ENCODE measurements around the gene ZNF653. TPM values are rescaled to one million over a fixed set of nuclear protein-coding genes. Genes with fewer than 3 reads are reported as not detected.

ZNF653 gene
- total and polyA plus RNA-seq, 2 of the 8 experiments (the other 6 are each of a cell fraction or from before 2014, with no cell fraction given), result 7.0 to 7.9 TPM

- H4K5ac ChIP-seq (ENCODE audit: insufficient read length, low read depth, low read length), result no peak overlapping the region
- H3K14ac ChIP-seq (ENCODE audit: insufficient read length), result no peak overlapping the region
- no peak overlapping the region for H2BK120ac ChIP-seq (replicated peaks; ENCODE audit: low read depth, low read length)
- H2AFZ ChIP-seq (ENCODE audit: low read length), result no peak overlapping the region
- no peaks in the 10 kb centered on the region for H3K79me1 ChIP-seq (ENCODE audit: low read depth, low read length)
- peak overlapping the region; percentile 99; the same call in 1 of the 2 replicates for H2BK12ac ChIP-seq (ENCODE audit: low read depth, low read length)
- peaks cover 6 to 22% (median 17%) of the 10 kb centered on the region in 4 experiments; a peak in 5 of 8 replicates for H3K36me3 ChIP-seq (ENCODE audit: control insufficient read depth in 2 of 4, insufficient read depth in 4 of 4, low read length in 3 of 4)
- no peak overlapping the region; the same call in 1 of the 2 replicates for H4K8ac ChIP-seq (ENCODE audit: extremely low read depth, insufficient read depth, low read length)
- H3K4me2 ChIP-seq (ENCODE audit: insufficient read depth in 1 of 2, low read depth in 2 of 2, low read length in 2 of 2), result no peak overlapping the region
- DNase-seq (ENCODE audit: low read depth in 1 of 2, low spot score in 2 of 2) (no peak), FAIRE-seq (no peak)
- peak overlapping the region; percentile 97 for H2BK5ac ChIP-seq (ENCODE audit: low read depth, low read length)
- H2BK20ac ChIP-seq (ENCODE audit: low read length), result 0 out of 2 replicates have a peak overlapping the region, but pooled peaks have one; percentile 91
- H4K20me1 ChIP-seq (replicated peaks in 1 of 2; ENCODE audit: control insufficient read depth in 1 of 2, insufficient read depth in 2 of 2, low read length in 2 of 2), result peaks cover 0 to 4% of the 10 kb centered on the region in 2 experiments
- no peak overlapping the region for H3K56ac ChIP-seq (replicated peaks; ENCODE audit: insufficient read length, low read depth, low read length)
- H3K4ac ChIP-seq (replicated peaks; ENCODE audit: insufficient read length, low read depth, low read length), result no peak overlapping the region
- no peak overlapping the region for H3K27ac ChIP-seq (ENCODE audit: low read depth, low read length)
- 78% methylated on average over 30 of the region's 33 CpGs; no CpG with 5 or more reads in 1 of the 2 experiments for WGBS, 2 experiments (ENCODE audit: extremely low coverage in 1 of 2, insufficient coverage in 1 of 2, insufficient read length in 1 of 2, insufficient replicate concordance in 2 of 2, low coverage in 1 of 2, low lambda C conversion rate in 2 of 2, missing lambda C conversion rate in 1 of 2)
- H3K18ac ChIP-seq (ENCODE audit: extremely low read depth, low read length), result peak overlapping the region; percentile 34; the same call in 1 of the 2 replicates
- no peak overlapping the region for H3K9ac ChIP-seq (replicated peaks in 1 of 4; ENCODE audit: extremely low read depth in 1 of 4, low read depth in 3 of 4, low read length in 3 of 4)
- H4K91ac ChIP-seq (replicated peaks; ENCODE audit: insufficient read length, low read length), result peak overlapping the region; percentile 96
- H3K79me2 ChIP-seq (ENCODE audit: control insufficient read depth in 1 of 2, insufficient read depth in 2 of 2, low read length in 2 of 2), result no peaks in the 10 kb centered on the region
- ChIA-PET CTCF (ENCODE audit: partially characterized antibody) (interaction anchor here (0.6 to 2.3 kb wide), 20 partner anchors 10 to 301 kb away, joined by 3 to 22 read pairs (median 4); partner anchors contain the start of genes ELAVL3, EPOR and ODAD3), POLR2A (ENCODE audit: partially characterized antibody) (interaction anchor here (0.6 to 2.7 kb wide), 12 partner anchors 10 to 931 kb away, joined by 3 to 14 read pairs (median 4); partner anchors contain the start of genes ELAVL3, ODAD3, PRKCSH and RGL3)
- H3K4me3 ChIP-seq (ENCODE audit: extremely low read depth in 1 of 4, insufficient read depth in 2 of 4, low read depth in 3 of 4, low read length in 4 of 4), result peak overlapping the region in 1 of 4 experiments; percentile 36; a peak in 1 of 8 replicates
- H3K27me3 ChIP-seq (replicated peaks in 1 of 4; ENCODE audit: control insufficient read depth in 3 of 4, extremely low read depth in 1 of 4, insufficient read depth in 3 of 4, low read length in 3 of 4), result no peaks in the 10 kb centered on the region
- no peak overlapping the region for H3K23ac ChIP-seq (ENCODE audit: insufficient read length)
- no peaks in the 10 kb centered on the region for H3K23me2 ChIP-seq (ENCODE audit: low read depth, low read length)
- H3K4me1 ChIP-seq (replicated peaks in 1 of 4; ENCODE audit: control insufficient read depth in 3 of 4, insufficient read depth in 4 of 4, low read length in 3 of 4), result peaks cover 2 to 21% (median 7%) of the 10 kb centered on the region in 4 experiments
- no peaks in the 10 kb centered on the region for H3K9me3 ChIP-seq (ENCODE audit: insufficient read depth in 2 of 2, low read depth in 1 of 2, low read length in 1 of 2)
- no peak overlapping the region for H2AK5ac ChIP-seq (ENCODE audit: low read depth, low read length)
- H2BK15ac ChIP-seq (ENCODE audit: low read length), result no peak overlapping the region
- TF ChIP-seq RAD21 (IDR thresholded peaks at IDR 0.05 in 1 of 2, conservative IDR thresholded peaks at IDR 0.05 in 1 of 2; ENCODE audit: low read depth in 2 of 2, low read length in 2 of 2), result peak in 1 of 2 experiments; percentile 24; a peak in 1 of 4 replicates
- TF ChIP-seq NANOG (IDR thresholded peaks at IDR 0.05; ENCODE audit: insufficient read depth, low read depth, low read length, poor library complexity, severe bottlenecking), result no peak
- no peak for TF ChIP-seq KDM5A (IDR thresholded peaks at IDR 0.05; ENCODE audit: low read length)
- no peak for TF ChIP-seq TCF12 (IDR thresholded peaks at IDR 0.05; ENCODE audit: low read depth, low read length)
- peak; percentile 28 to 50 (median 32); a peak in 3 of 4 replicates for TF ChIP-seq CTCF (IDR thresholded peaks at IDR 0.05; ENCODE audit: control extremely low read depth in 1 of 3, insufficient read depth in 1 of 3, low read depth in 1 of 3, low read length in 3 of 3)
- no peak for TF ChIP-seq RBBP5 (IDR thresholded peaks at IDR 0.05; ENCODE audit: borderline replicate concordance, low read depth, low read length)
- no peak for TF ChIP-seq HDAC2 (IDR thresholded peaks at IDR 0.05; ENCODE audit: borderline replicate concordance in 1 of 2, low read depth in 2 of 2, low read length in 2 of 2)
- no peak for TF ChIP-seq POLR2A (IDR thresholded peaks at IDR 0.05; ENCODE audit: control extremely low read depth in 1 of 2, low read depth in 2 of 2, low read length in 2 of 2)
These were observed 52.9 kb downstream of the ZNF653 start for GRCh38 chr19:11452620-11453310.
